HG02852 (cell line): ENCODE measurements around the gene SLC24A4.
A peak's percentile ranks its signal among the peaks of the same experiment; 100 is the strongest.

Experiments
- ATAC-seq: cut with Tn5 transposase; IDR thresholded peaks from one replicate; pipeline ENCODE4 v1.9.1; 2021; ENCODE audit warnings: mild to moderate bottlenecking, moderate library complexity; ENCODE audit not compliant: unreplicated experiment

Gene SLC24A4

DNA sequence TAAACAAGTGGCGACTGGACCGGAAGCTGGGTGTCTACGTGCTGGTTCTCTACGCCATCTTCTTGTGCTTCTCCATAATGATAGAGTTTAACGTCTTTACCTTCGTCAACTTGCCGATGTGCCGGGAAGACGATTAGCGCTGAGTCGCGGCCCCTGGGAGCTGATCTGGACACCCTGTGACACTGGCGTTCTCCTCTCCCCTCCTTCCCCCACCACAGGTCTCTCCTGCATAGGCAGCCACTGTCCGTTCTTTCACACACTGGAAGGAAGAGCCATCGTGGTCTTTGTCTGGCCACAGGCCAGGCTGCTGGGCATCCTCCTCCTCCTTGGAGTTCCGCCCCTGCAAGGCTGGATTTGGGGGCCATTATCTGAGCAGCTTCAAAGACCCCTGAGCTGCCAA is 170.5 kb downstream of the SLC24A4 start:
- no peak for ATAC-seq

DNA sequence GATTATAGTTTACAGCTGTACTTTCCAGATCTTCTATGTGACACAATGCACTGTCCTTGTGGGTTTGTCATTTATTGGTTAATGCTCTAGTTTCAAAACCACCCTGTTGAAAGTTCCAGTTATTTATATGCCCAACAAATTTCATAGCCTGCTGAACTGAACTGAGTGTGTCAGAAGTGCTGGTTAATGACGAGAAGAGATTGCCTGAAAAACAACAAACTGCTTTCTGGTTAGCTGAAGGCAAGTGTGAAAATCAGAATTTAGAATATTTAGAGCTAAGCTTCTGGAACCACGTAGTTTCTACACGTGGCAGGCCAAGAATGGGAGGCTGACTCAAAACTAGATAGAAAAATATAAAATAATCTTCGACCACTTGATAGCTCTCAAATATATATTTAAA is 171.5 kb downstream of the SLC24A4 start:
- ATAC-seq = peak; percentile 48

DNA sequence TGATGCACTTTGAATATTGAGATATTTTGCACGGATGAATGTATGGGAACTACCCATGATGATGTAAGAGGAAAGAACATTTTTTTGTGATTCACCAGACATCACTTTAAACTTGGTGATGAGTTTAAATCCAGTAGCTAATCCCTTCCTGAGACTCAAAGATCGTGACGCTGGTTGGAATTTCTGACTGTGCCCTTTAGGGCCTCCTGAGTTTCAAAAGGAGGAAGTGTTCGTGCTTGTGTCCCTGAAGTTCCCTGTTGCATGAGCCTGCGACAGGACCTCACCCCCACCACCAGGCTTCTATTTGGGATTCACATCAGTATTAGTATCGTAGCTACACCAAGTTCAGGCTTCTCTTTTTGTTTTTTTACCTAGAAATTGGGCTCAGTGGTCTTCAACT is 172.1 kb downstream of the SLC24A4 start:
- no peak for ATAC-seq

DNA sequence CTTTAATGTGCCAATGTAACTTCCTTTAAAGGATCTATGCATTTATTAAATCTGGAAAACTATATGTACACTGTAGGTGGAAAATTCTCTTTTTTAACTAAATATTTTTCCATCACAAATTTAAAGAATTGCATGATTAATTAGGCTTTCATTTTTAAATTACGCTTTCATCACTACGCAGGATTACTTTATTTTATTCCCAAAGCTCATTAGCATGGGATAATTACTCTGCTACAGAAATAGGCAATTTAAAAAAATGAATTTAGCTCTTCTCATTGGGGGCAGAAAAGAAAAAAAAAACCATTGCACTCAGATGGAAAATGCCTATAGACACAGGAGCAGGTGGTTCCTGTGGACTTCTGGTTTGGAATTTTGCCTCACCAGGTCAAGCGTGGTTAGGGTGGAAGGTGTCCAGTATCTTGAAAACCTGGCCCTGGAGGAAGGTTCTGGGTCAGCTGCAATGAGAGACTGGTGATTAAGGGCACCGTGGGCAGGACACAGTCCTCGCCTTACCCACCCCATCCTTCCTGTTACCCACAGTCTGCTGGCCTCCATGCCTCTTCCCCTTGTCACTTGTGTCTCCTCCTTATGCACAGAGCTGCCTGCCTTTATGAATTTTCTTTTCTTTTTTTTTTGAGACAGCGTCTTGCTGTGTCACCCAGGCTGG is 173.4 kb downstream of the SLC24A4 start:
- no peak for ATAC-seq

DNA sequence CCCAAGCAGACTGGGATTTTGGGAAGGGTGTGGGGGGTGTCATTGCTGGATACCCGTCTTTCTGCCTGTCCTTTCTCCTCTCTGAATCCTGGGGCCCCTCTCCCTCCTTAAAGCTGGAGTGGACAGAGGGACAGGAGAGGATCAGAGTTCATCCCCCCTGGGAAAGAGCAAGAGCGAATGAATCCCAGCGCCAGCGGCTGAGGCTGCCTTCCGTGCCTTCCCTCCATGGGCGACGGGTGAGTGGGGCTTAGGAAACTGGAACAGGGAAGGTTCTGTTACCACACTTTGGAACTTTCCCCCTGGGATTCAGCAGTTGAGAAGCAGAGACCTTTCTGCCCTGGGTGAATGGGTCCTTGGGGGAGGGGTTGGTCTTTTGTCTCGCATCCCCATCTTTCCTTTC is 174.4 kb downstream of the SLC24A4 start:
- ATAC-seq = no peak

DNA sequence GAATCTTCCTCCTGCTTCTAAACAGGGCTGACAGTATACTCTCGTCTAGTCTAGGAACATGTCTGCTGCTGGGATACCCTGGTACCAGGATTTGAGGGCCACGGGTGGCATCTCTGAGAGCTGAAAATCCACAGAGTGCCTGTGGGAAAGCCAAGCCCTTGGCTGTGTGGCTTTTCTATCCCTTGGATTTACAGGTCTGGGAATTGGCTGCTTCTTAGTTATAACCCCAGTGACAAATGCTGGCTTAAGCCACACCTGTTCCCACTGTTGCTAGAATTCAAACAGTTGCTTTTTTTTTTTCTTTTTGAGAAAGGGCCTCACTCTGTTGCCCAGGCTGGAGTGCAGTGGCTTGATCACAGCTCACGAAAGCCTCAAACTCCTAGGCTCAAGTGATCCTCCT is 176.3 kb downstream of the SLC24A4 start:
- ATAC-seq = no peak

DNA sequence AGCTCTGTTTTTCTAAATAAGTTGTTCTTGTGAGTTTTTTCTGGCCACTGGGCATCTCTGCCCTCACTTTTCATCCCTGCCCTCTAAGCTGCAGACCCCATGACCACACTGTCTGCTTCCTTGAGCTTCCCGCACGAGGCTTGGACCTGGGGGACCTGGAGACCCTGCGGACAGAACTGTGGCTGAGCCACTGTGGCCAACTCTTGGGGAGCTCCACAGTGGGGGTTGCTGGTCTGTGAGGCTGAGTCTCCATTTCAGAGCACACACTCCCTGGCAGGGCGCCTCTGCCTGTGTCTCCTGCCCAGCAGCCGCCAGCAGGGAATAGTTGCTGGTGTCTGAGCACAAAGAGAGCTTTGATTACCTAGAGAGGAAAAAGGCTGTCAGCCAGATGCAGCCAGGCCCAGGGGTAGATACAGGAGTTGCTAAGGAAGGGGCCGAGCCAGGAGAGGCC is 177.6 kb downstream of the SLC24A4 start:
- no peak for ATAC-seq

DNA sequence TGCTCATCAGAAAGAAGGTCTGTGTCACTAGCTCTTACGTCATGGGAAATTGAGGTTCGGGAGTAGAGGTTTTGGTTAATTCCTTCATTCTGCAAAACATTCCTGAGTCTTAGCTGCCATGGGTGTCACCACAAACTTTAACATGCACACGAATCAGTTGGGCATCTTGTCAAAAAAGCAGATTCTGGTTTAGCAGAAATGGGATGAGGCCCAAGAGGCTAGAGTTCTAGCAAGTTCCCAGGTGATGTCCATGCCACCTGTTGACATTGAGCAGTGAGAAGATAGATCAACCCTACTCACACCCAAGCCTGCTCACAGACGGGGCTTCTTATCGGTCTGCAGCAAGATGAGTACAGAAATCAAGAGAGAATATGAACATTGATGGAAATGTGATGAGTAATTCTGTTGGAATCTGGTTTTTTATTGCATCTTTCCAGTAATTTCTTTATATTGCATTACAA is 179.0 kb downstream of the SLC24A4 start:
- ATAC-seq = no peak

DNA sequence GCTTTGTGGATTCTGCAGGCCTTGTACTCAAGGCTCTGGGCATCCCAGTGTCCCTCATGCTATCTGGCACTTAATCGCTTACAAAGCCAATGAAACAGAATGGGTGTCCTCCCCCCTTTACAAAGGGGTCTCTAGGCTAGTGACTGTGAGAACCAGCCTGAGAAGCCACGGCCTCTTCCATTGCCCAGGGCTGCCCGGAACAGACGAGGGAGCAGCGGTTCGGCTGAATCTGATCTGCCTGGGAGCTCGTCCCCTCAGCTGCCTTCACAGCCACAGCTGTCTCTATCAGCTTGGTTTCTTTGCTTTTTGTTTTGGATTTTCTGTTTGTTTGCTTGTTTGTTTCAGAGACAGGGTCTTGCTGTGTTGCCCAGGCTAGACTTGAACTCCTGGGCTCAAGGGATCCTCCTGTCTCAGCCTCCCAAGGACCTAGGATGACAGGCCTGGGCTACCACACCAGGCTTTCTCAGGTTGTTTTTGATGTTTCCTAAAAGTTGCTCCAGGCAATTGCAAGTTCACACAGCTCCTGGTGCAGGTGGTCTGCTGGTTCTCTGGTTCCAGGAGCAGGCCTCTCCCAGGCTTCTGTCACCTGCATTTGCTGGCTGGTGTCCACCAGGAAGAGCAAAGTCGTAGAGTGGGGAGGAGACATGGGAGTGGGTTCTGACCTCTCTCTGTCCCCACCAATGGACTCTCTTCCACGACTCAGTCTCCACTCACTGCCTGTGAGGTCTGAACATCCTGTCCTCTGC is 179.7 kb downstream of the SLC24A4 start:
- ATAC-seq = no peak

DNA sequence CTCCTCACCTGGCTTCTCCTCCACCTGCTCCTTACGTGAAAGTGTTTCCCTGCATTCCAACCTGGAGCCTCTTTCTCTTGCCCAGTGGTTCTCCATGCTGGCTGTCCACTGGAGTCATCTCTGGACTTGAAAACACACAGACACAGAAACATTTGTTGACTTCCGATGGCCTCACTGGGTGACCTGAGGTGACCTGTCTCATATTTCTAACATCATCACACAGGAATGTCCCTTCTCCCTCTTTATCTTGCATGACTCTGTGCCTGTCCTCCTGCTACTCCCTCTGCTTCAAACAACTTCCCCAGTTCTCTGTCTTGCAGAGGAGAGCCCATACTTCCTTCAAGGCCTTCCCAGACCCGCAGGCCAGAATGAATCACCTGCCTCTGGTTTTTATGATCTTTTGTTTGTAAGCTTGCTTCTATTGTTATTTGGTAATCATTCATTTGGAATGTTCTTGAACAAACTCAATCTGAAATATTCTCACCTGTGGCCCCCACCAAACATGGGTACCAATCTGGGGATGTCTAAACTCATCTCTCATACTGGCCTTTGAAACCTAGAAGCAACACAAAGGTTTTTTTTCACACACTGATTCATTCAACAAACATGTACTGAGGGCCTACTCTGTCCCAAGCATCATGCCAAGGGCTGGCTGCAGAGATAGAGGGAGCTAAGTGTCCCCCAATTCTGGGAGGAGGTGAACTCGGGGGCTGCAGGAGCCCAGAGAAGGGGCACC is 181.0 kb downstream of the SLC24A4 start:
- no peak for ATAC-seq

DNA sequence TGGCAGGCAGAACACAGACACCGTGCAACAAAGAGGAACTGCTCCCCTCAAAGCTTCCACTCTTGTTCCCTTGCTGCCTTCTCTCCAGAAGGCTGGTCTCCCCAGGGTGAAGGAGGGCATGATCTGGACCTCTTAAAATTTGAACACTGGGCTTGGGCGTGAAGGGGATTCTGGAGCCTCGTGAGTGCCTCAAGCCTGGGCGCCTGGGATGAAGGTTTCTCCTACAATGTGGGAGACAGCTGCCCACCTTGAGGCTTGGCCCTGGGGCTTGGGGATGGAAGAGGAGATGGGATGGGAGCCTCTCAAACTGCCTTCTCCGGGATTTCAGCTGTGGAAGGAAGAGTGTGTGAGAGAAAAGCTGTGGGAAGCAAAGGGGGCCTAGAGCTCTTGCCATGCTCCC is 182.9 kb downstream of the SLC24A4 start:
- no peak for ATAC-seq

DNA sequence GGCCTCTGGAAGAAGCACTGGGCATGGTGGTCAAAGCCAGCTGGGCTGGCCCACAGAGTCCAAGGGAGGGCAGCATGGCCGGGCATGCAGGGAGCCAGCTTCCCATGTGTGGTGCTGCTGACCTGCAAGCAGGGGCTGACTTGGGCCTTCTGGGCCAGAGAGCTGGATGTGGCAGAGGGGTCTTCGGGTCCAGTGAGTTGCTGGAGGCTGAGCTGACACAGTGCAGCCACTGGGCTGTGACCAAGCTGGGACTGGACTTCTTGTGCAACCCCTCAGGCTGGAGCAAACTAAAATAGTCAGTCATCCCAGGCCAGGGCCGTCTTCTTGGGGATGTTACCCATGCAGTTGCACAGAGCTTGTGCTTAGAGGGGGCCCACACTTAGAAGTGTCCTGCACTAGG is 183.3 kb downstream of the SLC24A4 start:
- ATAC-seq = no peak

DNA sequence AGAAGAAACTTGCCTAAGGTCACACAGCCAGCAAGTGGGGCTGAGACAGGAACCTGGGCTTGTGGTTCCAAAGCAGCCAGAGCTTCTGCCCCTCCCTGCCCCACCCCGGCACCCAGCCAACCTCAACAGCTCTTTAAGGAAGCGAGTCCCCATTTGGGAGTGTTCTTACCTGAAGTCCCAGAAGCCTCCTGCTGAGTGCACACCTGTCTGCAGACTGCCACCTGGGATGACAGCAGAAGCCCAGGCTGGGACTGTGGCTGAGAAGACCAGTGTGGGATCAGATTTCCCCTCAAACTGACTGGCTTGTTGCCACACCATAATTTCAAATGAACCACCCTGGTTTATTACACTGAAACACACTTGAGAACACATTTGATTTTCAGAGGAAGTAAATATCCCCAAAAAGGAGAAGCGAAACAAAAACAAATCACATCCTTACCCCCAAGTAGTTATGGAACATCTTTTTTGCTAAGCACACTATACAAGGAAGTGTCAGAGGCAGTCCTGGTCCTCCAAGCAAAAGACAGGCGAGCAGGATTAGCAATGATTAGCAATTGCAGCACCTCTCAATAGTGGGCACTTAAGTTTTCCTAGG is 184.3 kb downstream of the SLC24A4 start:
- peak; percentile 44 for ATAC-seq

DNA sequence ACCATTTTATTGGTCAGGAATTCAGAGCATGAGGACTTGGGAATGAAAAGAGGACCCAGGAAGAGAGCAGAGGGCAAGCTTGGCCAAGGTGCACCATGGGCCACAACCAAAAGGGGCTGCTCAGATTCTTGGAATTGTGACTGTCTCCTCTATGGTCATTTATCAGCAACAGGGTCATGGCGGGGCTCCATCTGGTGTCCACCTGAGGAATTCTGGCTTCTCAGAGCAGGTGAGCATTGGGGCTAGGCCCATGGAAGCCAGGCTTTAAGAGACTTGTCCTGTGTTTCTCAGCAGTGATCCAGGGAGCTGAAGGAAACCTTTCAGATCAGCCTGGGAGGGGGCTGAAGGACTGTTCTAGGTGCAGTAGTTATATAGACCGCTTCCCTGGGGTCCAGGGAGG is 188.0 kb downstream of the SLC24A4 start:
- no peak for ATAC-seq

DNA sequence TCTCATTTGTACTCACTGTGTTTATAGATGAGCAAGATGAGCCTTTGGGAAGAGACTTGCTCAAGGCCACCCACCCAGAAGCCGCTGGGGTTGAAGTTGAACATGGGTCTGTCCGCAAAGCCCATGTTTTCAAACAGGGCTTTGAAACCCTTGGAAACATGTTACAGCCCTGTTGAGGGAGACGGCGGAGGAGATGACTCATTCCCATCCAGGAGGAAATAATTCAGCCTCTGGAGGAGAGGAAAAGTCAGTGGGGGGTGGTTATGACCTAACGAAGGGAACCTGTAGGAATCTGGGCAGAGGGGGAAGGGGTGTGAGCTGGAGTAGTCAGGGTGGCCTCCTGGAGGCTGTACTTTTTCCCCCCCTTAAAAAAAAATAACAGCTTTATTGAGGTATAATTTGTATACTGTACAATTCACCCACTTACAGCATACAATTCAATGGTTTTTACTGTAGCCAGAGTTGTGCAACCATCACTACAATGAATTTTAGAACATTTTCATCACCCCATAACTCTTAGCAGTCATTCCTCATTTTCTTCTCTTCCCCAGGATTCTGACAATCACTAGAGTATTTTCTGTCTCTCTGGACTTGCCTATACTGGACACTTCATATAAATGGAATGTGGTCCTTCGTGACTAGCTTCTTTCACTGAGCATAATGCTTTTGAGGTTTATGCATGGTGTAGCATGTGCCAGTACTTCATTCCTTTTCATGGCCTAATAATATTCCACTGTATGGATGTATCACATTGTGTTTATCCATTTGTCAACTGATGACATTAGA is 188.7 kb downstream of the SLC24A4 start:
- no peak for ATAC-seq

DNA sequence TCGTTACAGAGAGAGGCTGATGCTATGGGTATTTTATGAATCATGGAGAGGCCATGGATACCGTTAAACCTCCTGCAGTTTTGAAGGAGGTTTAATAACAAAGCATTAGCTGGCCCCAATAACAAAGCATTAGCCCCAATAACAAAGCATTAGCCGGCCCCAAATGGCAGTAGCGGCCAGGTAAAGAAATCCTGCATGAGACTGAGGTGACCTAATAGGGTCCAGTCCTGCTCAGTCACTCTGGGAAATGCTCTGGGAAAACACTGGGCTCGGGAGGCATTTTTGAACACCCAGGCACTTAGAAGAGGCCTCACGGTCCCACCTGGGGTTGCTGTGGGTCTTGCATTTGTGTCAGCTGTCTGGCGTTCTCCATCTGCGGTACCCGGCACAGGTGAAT is 189.8 kb downstream of the SLC24A4 start:
- ATAC-seq = no peak

DNA sequence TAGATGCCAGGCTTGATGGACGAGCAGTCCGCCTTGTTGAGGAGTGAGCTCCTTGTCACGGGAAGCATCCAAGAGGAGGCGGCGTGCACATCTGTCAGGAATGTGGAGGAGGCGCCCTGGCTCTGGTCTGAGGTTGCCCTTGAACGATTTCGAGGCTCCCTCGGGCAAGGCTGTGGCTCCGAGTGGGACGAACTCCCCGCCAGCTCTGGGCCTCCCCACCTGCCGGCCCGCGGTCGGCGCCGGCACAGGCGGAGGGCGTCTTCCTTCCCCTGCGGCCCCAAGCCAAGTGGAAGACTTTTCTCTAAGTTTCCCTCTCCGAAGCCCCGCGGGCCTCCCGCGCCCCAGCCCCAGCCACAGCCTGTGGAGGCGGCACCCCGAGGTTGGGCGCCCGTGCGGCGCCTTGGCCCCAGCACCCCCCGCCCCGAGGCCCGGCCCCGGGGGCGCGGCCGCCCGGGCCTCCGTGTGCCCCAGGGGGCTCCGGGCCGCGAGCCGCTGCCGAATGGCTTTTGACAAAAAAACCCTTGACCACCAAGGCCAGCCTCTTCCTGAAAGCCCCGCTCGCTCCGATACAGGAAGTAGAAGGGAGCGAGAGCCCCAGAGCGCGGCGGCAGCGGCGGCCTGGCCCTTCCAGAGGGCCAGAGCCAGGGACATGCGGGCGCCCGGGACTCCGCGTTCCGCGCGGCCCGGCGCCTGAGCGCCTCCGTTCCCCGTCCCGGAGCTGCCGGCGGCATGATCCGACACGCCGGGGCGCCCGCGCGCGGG is 190.4 kb downstream of the SLC24A4 start, which contains the start of gene RIN3:
TSS of gene RIN3 (plus strand) at position 578 of the 762 bp plus-strand sequence. CDS start at position 730, 152 bp downstream.
- peak; percentile 62 for ATAC-seq

DNA sequence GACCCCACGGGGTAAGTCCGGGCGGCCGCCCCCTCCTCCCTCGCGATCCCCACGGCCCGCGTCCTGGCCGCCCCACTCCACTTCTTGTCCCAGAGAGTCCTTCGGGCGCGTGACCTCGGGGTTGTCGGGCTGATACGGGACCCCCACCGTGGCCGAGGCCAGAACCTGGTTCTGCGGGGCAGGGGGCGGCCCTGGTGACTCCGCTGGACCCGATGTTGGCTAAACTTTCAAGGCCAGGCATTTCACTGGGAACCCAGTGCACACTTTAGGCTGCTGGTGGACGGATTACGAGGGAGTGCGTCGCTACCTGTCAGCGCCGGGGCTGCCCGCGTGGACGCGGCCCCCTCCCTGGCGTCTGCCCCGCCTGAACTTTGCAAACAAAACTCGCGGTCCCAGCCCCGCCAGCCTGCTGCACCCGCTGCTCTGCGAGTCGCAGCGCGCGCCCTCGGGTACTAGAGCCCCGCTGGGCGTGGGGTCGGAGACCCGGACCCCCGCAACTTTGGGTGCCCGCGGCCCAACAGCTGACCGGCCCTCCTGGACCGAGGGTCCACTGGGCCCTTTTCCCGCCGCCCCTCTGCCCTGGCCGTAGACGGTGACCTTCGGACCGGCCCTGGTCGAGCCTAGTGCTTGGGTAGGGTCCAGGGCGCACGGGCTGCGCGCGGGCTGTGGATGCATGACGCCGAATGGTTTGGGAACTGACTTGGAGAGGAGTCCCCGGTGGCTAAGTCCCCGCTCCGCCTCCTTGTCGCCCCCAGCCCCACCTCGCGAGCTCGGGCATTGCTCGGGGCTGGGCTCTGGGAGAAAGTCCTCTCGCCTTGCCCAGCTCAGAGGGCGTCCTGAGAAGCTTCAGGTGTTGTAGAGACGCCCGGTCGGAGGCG is 191.2 kb downstream of the SLC24A4 start:
- ATAC-seq = peak; percentile 42
